AG09319 (cell line): ENCODE data around the gene HBA2.
"Not testable (repeated sequence)": the region's sequence is repeated elsewhere in the genome, so short reads cannot be mapped to it uniquely, and the experiment has no call there.

Experiments used
- DNase-seq: peaks from one replicate; pipeline ENCODE4 v3.0.0-alpha.2; 2010; ENCODE audit warnings: low read depth; ENCODE audit errors: extremely low read depth
- TF ChIP-seq, protein P1 (sequence below): IDR thresholded peaks from 2 replicates; pipeline ENCODE4 v1.5.1; 2011; ENCODE audit warnings: low read depth, mild to moderate bottlenecking, inconsistent platforms, low read length, moderate library complexity

HBA2 gene

DNA sequence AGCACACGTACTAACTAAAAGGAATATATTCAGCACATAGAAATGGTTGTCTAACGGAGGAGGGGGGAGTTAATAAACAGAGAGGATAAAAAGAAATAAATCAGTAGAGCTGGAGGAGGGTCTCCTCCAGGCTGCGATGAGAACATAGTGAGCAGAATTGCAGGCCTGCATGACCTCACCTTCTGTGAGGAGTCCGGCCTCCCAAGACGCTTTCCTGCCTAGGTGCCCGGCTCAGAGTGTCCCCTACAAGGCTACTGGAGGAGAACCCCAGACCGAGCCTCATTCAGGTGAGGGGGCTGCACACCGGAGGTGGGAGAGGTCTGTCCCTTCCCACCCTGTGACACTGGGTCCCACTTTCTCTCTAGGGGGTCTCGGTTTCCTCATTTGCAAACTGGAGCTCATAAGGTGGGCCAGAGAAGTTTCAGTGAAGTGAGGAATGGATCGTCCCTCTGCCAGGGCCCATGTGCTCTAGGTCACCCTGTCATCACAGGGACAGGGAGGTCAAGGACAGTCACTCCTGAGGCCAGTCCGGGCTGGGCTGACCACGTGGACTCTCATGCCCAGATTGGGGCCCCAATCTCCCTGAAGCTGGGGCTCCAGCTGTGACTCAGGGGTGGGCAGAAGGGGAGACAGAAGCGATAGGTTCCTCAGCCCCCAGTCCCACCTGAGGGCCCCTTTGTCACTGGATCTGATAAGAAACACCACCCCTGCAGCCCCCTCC, 10.2 kb upstream of the HBA2 start:
- TF ChIP-seq, protein P1, sequence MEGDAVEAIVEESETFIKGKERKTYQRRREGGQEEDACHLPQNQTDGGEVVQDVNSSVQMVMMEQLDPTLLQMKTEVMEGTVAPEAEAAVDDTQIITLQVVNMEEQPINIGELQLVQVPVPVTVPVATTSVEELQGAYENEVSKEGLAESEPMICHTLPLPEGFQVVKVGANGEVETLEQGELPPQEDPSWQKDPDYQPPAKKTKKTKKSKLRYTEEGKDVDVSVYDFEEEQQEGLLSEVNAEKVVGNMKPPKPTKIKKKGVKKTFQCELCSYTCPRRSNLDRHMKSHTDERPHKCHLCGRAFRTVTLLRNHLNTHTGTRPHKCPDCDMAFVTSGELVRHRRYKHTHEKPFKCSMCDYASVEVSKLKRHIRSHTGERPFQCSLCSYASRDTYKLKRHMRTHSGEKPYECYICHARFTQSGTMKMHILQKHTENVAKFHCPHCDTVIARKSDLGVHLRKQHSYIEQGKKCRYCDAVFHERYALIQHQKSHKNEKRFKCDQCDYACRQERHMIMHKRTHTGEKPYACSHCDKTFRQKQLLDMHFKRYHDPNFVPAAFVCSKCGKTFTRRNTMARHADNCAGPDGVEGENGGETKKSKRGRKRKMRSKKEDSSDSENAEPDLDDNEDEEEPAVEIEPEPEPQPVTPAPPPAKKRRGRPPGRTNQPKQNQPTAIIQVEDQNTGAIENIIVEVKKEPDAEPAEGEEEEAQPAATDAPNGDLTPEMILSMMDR = no peak
- no peak for DNase-seq

DNA sequence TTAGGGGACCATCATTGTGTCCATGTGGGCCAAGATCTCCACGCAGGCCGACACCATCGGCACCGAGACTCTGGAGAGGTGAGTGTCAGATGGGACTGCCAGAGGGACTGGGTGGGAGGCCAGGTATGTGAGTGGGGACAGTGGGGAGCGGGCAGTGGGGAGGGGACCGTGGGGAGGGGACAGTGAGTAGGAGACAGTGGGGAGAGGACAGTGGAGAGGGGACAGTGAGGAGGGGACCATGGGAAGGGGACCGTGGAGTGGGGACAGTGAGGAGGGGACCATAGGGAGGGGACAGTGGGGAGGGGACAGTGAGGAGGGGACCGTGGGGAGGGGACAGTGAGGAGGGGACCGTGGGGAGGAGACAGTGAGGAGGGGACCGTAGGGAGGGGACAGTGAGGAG, 9.5 kb upstream of the HBA2 start:
- DNase-seq = not testable (repeated sequence)

- not testable (repeated sequence) for DNase-seq
These were observed 9.0 kb upstream of the HBA2 start for GRCh38 chr16:163696-164095.

- DNase-seq = not testable (repeated sequence)
These were observed 8.4 kb upstream of the HBA2 start for GRCh38 chr16:164134-164823.

DNA sequence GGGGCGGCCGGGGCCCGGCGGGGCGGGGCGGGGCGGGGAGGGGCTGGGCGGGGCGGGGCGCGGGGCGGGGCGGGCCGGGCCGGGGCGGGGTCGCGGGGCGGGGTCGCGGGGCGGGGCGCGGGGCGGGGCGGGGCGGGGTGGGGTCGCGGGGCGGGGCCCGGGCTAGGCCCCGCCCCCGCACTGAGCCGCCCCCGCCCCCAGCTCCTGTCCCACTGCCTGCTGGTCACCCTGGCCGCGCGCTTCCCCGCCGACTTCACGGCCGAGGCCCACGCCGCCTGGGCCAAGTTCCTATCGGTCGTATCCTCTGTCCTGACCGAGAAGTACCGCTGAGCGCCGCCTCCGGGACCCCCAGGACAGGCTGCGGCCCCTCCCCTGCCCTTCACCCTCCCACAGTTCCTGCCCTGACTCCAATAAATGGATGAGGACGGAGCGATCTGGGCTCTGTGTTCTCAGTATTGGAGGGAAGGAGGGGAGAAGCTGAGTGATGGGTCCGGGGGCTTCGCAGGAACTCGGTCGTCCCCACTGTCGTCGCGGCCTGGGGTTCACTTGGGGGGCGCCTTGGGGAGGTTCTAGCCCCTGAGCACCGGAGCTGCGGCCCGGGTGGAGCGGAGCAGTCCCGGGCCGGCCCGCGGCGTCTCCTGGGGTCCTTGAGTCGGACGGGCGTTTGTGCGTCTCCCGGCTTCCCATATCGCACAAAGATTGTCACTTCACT, 7.7 kb upstream of the HBA2 start:
- DNase-seq = no peak
- TF ChIP-seq, protein P1 = no peak

GRCh38 chr16:165539-166374, 6.9 kb upstream of the HBA2 start, which contains the start of gene HBM:
Gene HBM (plus strand): TSS chr16:165978. CDS start chr16:165998, 20 bp downstream.
- DNase-seq = no peak
- TF ChIP-seq, protein P1 = no peak

DNA sequence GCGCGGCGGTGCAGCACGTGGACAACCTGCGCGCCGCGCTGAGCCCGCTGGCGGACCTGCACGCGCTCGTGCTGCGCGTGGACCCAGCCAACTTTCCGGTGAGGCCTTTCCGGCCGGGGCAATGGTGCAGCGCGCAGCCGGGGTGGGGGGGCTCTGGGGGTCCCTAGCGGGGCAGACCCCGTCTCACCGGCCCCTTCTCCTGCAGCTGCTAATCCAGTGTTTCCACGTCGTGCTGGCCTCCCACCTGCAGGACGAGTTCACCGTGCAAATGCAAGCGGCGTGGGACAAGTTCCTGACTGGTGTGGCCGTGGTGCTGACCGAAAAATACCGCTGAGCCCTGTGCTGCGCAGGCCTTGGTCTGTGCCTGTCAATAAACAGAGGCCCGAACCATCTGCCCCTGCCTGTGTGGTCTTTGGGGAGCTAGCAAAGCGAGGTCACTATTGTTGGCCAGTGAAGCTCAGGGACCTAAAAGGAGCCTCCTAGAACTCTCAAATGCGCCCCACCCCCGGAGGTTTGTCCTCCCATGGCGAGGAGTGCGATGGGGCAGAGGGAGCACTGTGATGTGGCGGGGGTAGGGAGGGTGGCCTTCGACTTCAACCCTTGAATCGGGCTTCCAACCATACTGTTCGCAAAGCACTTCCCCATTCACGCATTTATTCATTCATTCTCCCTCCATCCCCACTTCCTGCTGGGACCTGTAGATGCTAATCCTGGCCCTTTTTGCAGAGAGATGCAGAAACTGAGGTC, 6.1 kb upstream of the HBA2 start:
- TF ChIP-seq, protein P1 = no peak
- DNase-seq = no peak

DNA sequence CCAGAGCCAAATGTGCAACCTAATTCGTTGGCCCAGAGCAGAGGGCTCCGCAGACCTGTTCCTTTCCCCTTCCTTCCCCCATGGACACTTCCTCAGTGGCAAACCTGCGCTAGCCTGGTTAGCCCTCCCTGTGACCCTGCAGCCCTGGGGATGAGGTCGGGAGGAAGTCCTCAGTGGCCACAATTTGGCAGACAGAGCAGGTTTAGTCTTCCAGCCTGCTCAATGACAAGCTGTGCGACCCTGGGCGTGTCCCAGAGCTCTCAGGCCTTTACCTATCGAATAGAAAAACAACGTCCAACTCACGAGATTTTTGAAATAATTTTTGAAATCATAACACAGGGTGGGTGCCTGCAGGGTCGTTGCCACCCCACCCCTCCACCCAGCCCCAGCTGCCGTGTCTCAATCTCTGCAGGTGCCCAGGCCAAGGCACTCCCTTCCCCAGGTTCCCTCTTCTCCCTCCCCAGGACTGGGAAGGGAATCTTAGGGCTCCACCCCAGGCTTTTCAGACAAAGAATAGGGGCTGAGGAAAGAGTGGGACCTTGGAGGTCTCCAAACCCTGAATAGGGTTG, 5.5 kb upstream of the HBA2 start:
- DNase-seq = no peak
- TF ChIP-seq, protein P1 = no peak
